Measurements from ENCODE around the gene LMOD2.

GRCh38 chr7:123632808-123633207, 22.9 kb upstream of the LMOD2 start:
- TF ChIP-seq, protein P1, sequence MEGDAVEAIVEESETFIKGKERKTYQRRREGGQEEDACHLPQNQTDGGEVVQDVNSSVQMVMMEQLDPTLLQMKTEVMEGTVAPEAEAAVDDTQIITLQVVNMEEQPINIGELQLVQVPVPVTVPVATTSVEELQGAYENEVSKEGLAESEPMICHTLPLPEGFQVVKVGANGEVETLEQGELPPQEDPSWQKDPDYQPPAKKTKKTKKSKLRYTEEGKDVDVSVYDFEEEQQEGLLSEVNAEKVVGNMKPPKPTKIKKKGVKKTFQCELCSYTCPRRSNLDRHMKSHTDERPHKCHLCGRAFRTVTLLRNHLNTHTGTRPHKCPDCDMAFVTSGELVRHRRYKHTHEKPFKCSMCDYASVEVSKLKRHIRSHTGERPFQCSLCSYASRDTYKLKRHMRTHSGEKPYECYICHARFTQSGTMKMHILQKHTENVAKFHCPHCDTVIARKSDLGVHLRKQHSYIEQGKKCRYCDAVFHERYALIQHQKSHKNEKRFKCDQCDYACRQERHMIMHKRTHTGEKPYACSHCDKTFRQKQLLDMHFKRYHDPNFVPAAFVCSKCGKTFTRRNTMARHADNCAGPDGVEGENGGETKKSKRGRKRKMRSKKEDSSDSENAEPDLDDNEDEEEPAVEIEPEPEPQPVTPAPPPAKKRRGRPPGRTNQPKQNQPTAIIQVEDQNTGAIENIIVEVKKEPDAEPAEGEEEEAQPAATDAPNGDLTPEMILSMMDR (IDR thresholded peaks at IDR 0.05): no peak
- TF ChIP-seq POLR2AphosphoS5 (IDR thresholded peaks at IDR 0.05): no peak
